Muscle of arm (tissue), 12 donors: ENCODE data around the gene GPR173. TPM values are rescaled to one million over a fixed set of nuclear protein-coding genes. Genes with fewer than 3 reads are reported as not detected.

ENCODE experiments used
- DNase-seq: peaks from one replicate; pipeline ENCODE4 v3.0.0-alpha.2; 2013
- polyA plus RNA-seq, 12 donors: library from polyadenylated mRNA; unstranded; fragments of 120-200 nt; gene quantifications; one replicate each; pipeline ENCODE4 v1.2.1, GENCODE V29; 2013; ENCODE audit not compliant: insufficient read length in 12 of 12

GPR173 gene
- polyA plus RNA-seq, 12 donors: 5.9 to 13.3 (median 7.6) TPM; not detected in 1

- DNase-seq: peak; percentile 61
Measured at GRCh38 chrX:53089224-53089842, 40.7 kb downstream of the GPR173 start.

- DNase-seq: no peak
Measured at GRCh38 chrX:53089925-53090324, 41.3 kb downstream of the GPR173 start.

- DNase-seq: no peak
Measured at GRCh38 chrX:53091354-53091753, 42.8 kb downstream of the GPR173 start.

- peak; percentile 68 for DNase-seq
Measured at GRCh38 chrX:53093177-53093655, 44.6 kb downstream of the GPR173 start.

- peak; percentile 91 for DNase-seq
Measured at GRCh38 chrX:53093748-53094581, 45.4 kb downstream of the GPR173 start, which contains the start of gene KANTR. Gene KANTR (plus strand): TSS chrX:53094142. CDS start chrX:53124273, 30,131 bp downstream.

GRCh38 chrX:53094582-53094905 lies 46.0 kb downstream of the GPR173 start:
- DNase-seq: no peak

GRCh38 chrX:53095796-53096195 lies 47.2 kb downstream of the GPR173 start:
- DNase-seq: no peak

GRCh38 chrX:53114864-53115549 lies 66.4 kb downstream of the GPR173 start:
- DNase-seq: no peak

- no peak for DNase-seq
Measured at GRCh38 chrX:53115550-53115874, 66.9 kb downstream of the GPR173 start.

GRCh38 chrX:53116101-53116500 lies 67.5 kb downstream of the GPR173 start:
- peak; percentile 57 for DNase-seq

- DNase-seq: no peak
Measured at GRCh38 chrX:53122013-53122412, 73.4 kb downstream of the GPR173 start.

GRCh38 chrX:53125506-53125905 lies 76.9 kb downstream of the GPR173 start:
- DNase-seq: no peak

- no peak for DNase-seq
Measured at GRCh38 chrX:53126377-53126776, 77.8 kb downstream of the GPR173 start.

- DNase-seq: no peak
Measured at GRCh38 chrX:53128097-53128749, 79.6 kb downstream of the GPR173 start.

Other genes starting within 250 kb of the GPR173 start
- not detected for gene XAGE5, start 237.5 kb upstream of the GPR173 start, polyA plus RNA-seq
- gene XAGE3, start 180.7 kb upstream of the GPR173 start, polyA plus RNA-seq: under 1 TPM in 2 of 12 donors, not detected in 10; 0.66 to 0.74 TPM
- gene FAM156B, start 151.5 kb upstream of the GPR173 start, polyA plus RNA-seq: 10 to 100 TPM in 10 of 12 donors, not detected in 2; 11.0 to 19.6 (median 15.3) TPM
- 10 to 100 TPM in 11 of 12 donors, not detected in 1; 21.3 to 59.6 (median 26.4) TPM for gene FAM156A, start 90.3 kb upstream of the GPR173 start, polyA plus RNA-seq
- 10 to 100 TPM in 11 of 12 donors, not detected in 1; 11.7 to 50.9 (median 14.6) TPM for gene TSPYL2, start 33.6 kb downstream of the GPR173 start, polyA plus RNA-seq
- 10 to 100 TPM in 5 of 12 donors, 1 to 10 TPM in 6, not detected in 1; 5.6 to 17.7 (median 9.8) TPM for gene KANTR, start 45.4 kb downstream of the GPR173 start, polyA plus RNA-seq
- gene KDM5C, start 176.4 kb downstream of the GPR173 start, polyA plus RNA-seq: 10 to 100 TPM in 11 of 12 donors, not detected in 1; 32.1 to 63.2 (median 41.4) TPM
- 10 to 100 TPM in 11 of 12 donors, not detected in 1; 10.9 to 24.1 (median 18.2) TPM for gene IQSEC2, start 232.8 kb downstream of the GPR173 start, polyA plus RNA-seq